Measurements from ENCODE around the gene KCNJ1. TPM values are rescaled to one million over a fixed set of nuclear protein-coding genes. Genes with fewer than 3 reads are reported as not detected.

The KCNJ1 gene
- total and polyA plus RNA-seq, 2 donors (not counting 3 experiments of a cell fraction or from before 2014, with no cell fraction given), result not detected

- dilution Hi-C loops (cut with MboI; ENCODE audit: extremely low pct_ligation_motif_present, low sequenced_read_pairs) (no loop called here), intact Hi-C loops (cut with micrococcal nuclease) (no loop called here)
- no TSS peak for BruUV-seq (replicated peaks)
- ChIA-PET POLR2A (interaction anchor here (0.6 kb wide), 1 partner anchor 616 kb away, joined by 4 read pairs; no protein-coding TSS in a partner anchor), CTCF (interaction anchor here (0.9 kb wide), 1 partner anchor 14 kb away, joined by 3 read pairs; no protein-coding TSS in a partner anchor)
- Histone ChIP-seq H3K27me3 (ENCODE audit: control insufficient read depth in 2 of 2, insufficient read depth in 2 of 2, low read length in 2 of 2) (no peaks in the 10 kb centered on the region), H3K36me3 (ENCODE audit: control insufficient read depth in 2 of 2, extremely low read depth in 1 of 2, insufficient read depth in 2 of 2, low read length in 2 of 2) (peaks cover 26 to 47% of the 10 kb centered on the region in 2 experiments), H3K4me3 (replicated peaks in 1 of 3; ENCODE audit: insufficient read depth in 1 of 3, low read depth in 1 of 3, low read length in 3 of 3) (no peak overlapping the region), H3K4me2 (ENCODE audit: insufficient read depth, low read length) (no peak overlapping the region), H3K9me1 (replicated peaks; ENCODE audit: control insufficient read depth, extremely low read depth, insufficient read depth, low read length) (no peaks in the 10 kb centered on the region), H3K9me3 (replicated peaks; ENCODE audit: control insufficient read depth, insufficient read depth, low read length) (no peaks in the 10 kb centered on the region), H3K9ac (replicated peaks; ENCODE audit: extremely low read depth, insufficient read depth, low read length) (no peak overlapping the region), H3K79me2 (ENCODE audit: control insufficient read depth, insufficient read depth, low read length) (no peaks in the 10 kb centered on the region), H4K20me1 (replicated peaks; ENCODE audit: control insufficient read depth, extremely low read depth, insufficient read depth, low read length) (no peaks in the 10 kb centered on the region), H3K4me1 (ENCODE audit: control insufficient read depth, extremely low read depth, insufficient read depth, low read length) (peaks cover 6% of the 10 kb centered on the region), H2AFZ (ENCODE audit: low read depth, low read length) (no peak overlapping the region), H3K27ac (ENCODE audit: insufficient read depth, low read depth, low read length) (no peak overlapping the region)
- DNase-seq (ENCODE audit: low read depth, low spot score), result no peak
- FAIRE-seq, result no peak
- TF ChIP-seq JUN (IDR thresholded peaks at IDR 0.05; ENCODE audit: borderline replicate concordance, insufficient read depth, insufficient read length, low read depth) (no peak), MYC (IDR thresholded peaks at IDR 0.05; ENCODE audit: low read depth, low read length) (no peak), GATA2 (IDR thresholded peaks at IDR 0.05; ENCODE audit: insufficient read depth, insufficient read length, low read depth, low read length) (no peak), EZH2 (IDR thresholded peaks at IDR 0.05; ENCODE audit: borderline replicate concordance, low read depth, low read length, severe bottlenecking) (no peak), POLR2AphosphoS5 (IDR thresholded peaks at IDR 0.05; ENCODE audit: insufficient read depth, low read depth, low read length) (no peak), MAX (IDR thresholded peaks at IDR 0.05; ENCODE audit: insufficient read depth, insufficient read length) (no peak), POLR2A (IDR thresholded peaks at IDR 0.05; ENCODE audit: low read depth, low read length) (no peak), FOS (IDR thresholded peaks at IDR 0.05; ENCODE audit: borderline replicate concordance, insufficient read depth, low read length) (no peak), CTCF (IDR thresholded peaks at IDR 0.05; ENCODE audit: extremely low read depth in 1 of 2, insufficient read depth in 1 of 2, low read depth in 1 of 2, low read length in 2 of 2) (no peak)
Observed at GRCh38 chr11:128789497-128790150, 77.5 kb downstream of the KCNJ1 start.

Other genes with a start within 250 kb of the KCNJ1 start
- 132 and 134 TPM in 2 replicates for gene FLI1, start 173.2 kb downstream of the KCNJ1 start, total RNA-seq
- 163 and 210 TPM in 2 replicates for gene FLI1, start 173.2 kb downstream of the KCNJ1 start, polyA plus RNA-seq
- 0.13 and 0.14 TPM in 2 replicates for gene KCNJ5, start 24.1 kb upstream of the KCNJ1 start, total RNA-seq
- 0.03 TPM in 1 of 2 replicates, not detected in the other for gene KCNJ5, start 24.1 kb upstream of the KCNJ1 start, polyA plus RNA-seq
- gene TP53AIP1, start 75.6 kb upstream of the KCNJ1 start, total RNA-seq, result not detected in 2 replicates
- gene TP53AIP1, start 75.6 kb upstream of the KCNJ1 start, polyA plus RNA-seq, result not detected in 2 replicates